CMK (cell line): ENCODE data around the gene B4GALT5.

Source experiments
- DNase-seq: peaks from one replicate; pipeline ENCODE4 v3.0.0-alpha.2; 2010; ENCODE audit warnings: low read depth

The B4GALT5 gene

DNA sequence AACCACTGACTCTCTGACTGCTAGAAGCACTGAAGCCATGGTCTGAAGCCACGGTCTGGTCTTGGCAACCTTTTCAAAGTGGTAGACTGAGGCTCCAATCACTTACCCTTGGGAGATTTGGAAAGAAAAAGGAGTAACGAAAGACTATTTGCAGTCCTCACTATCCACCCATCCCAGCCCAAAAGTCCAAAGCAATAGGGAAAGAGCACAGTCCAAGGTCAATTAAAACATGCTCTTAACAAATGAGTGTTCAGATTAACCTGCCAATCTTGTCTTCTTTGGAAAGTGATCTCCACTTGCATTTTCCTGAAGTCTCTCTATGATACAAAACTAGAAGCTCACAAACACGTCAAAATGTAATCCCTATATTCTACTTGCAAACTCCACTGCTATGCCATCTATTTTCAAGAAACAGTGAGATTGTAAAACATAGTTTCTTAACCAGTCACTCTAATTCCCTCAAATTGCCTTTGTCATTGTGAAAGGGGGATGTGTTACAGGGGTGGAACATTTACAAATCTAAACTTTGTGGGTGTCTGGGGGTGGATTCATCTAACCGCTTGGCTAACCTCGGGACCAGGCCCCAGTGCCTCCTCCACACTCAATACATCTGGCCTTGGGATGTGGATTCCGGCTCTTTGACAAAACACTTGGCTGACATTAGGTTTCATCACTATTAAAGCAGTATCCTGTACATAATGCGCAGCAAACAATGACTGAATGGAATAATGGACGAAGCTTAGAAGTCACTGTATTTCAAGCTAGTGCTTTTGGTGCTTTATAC, 56.4 kb downstream of the B4GALT5 start:
- no peak for DNase-seq

DNA sequence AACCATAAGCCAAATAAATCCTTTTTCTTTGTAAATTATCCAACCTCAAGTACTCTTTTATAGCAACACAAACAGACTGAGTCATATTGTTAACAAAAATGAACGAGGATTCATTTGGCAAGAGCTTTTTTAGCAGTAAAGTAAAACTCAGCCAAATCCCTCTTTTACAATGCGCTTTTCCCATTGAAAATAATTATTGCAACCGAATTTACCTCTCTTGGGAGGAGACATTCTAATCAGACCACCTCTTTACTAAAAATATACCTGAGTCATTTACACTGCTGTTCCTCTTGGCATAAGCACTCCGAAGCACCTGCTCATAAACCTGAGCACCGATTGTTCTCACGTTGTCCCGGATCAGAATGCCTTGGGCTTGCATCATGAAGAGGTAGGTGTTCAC, 57.4 kb downstream of the B4GALT5 start:
- no peak for DNase-seq

DNA sequence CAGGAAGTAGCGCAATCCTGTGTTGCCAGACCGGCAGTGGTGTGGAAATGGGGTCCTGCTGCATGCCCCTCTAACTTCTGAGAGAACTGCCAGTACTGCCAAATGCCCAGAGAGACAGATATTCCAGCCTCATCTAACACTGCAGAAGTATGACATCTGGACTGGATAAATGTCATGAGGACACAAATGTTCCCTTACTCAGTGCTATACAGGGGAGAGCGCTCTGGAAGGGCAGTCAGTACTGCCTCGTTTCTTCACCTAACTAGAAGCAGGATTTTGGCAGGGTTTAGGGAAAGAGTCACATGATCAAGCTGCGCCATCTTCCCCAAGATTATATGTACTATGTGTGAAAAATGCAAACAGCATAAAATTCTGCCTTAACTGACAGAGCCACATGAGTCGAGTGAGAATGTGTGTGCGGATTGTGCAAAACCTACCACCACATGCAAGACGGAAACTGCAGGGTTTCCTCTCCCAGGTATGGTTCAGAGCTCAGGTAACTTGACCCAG, 59.7 kb downstream of the B4GALT5 start:
- no peak for DNase-seq

DNA sequence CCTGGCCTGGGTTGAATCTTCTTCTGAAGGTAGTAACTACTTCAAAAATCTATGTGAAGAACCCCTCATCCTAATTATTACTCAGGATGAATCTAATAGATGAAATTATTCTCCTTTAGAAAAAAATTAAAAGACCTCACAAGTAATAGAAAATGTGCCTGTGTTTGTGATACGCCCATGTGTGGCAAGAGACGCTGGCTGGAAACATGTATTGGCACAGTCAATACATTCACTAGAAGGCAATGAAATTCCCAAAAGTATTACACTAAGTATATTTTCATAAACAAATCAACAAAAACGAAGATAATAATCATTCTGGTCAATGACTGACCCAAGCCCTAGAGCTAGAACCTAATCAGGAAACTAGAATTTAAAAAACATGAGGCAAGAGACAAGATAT, 64.0 kb downstream of the B4GALT5 start:
- no peak for DNase-seq

DNA sequence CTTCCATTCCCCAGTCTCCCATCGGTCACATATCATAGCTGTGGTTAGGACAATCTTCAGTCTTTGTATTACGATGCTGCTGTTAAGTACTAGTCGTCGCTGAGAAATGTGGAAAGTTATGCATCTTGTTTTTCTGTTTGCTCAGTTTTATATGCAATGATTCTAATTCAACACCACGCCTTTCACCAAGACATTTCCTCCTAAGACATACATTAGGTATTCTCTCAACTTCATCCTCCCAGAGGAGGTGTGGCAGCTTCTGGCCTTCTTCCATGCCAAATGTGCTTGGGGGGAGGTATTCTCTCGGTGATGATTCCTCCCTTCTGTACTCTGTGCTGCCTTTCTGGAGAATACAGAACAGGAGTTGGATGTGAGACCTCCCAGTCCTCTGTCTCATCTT, 66.1 kb downstream of the B4GALT5 start:
- no peak for DNase-seq

DNA sequence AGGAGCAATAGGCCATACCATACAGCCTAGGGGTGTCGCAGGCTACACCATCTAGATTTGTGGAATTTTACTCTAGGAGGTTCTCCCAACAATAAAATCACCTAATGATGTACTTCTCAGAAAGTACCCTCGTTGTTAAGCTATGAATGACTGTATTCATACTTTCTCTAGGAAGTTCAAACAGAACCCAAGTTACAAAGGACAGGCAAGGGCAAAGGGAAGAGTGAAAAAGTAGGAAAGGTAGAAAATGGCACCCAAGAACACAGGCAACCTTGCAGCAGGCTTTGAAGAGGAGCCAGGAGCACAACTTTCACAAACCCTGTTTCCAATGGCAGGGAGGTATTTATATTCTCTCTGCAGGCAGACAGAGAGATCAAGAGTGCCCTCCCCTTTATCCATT, 67.2 kb downstream of the B4GALT5 start:
- DNase-seq = no peak

DNA sequence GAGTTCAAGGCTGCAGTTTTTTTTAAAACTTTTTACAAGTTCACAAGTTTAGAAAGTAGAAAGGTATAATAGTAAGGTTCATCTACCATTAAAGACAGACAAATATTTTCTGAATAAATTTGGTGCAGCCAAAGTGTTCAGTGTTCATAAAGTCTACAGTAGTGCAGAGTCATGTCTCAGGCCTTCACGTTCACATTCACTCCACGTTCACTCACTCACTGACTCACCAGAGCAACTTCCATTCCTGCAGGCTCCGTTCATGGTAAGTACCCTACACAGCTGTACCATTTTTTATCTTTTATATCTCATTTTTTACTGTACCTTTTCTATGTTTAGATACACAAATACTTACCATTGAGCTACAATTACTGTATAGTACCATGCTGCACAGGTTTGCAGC, 67.6 kb downstream of the B4GALT5 start:
- no peak for DNase-seq

DNA sequence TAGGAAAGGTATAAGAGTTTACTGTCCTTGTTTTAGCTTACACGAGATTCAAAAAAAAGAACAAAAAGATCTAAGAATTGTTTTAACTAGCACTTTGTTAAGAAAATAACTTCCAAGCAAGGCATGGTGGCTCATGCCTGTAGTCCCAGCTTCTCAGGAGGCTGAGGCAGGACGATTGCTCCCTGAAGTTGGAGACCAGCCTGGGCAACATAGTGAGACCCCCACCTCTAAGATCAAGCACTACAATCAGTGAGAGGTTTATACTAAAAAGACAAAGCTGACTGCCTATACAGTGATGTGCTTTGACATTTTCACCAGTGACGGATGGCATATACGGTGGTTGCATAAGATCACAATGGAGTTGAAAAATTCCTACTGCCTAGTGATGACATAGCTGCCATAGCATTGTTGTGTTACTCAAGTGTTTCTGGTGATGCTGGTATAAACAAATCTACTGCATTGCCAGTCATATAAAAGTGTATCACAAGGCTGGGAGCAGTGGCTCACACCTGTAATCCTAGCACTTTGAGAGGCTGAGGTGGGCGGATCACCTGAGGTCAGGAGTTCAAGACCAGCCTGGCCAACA, 68.6 kb downstream of the B4GALT5 start:
- no peak for DNase-seq

DNA sequence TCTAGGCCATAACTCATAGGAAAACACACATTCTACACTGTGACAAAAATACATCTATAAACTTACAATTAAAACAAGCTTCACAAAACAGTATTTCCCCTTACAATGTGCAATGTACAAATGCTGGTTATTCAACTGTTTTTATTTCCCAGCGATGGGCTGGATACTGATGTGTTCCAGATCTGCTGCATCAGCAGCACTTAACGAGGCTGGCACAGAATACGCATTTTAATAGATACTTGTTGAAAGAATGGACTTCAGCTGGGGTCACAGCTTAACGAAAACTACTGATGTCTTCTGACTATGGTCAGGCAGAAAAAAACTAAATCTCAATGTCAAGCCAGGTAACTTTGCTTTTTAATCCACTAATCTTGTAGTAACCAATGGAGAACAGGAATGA, 70.9 kb downstream of the B4GALT5 start:
- no peak for DNase-seq

DNA sequence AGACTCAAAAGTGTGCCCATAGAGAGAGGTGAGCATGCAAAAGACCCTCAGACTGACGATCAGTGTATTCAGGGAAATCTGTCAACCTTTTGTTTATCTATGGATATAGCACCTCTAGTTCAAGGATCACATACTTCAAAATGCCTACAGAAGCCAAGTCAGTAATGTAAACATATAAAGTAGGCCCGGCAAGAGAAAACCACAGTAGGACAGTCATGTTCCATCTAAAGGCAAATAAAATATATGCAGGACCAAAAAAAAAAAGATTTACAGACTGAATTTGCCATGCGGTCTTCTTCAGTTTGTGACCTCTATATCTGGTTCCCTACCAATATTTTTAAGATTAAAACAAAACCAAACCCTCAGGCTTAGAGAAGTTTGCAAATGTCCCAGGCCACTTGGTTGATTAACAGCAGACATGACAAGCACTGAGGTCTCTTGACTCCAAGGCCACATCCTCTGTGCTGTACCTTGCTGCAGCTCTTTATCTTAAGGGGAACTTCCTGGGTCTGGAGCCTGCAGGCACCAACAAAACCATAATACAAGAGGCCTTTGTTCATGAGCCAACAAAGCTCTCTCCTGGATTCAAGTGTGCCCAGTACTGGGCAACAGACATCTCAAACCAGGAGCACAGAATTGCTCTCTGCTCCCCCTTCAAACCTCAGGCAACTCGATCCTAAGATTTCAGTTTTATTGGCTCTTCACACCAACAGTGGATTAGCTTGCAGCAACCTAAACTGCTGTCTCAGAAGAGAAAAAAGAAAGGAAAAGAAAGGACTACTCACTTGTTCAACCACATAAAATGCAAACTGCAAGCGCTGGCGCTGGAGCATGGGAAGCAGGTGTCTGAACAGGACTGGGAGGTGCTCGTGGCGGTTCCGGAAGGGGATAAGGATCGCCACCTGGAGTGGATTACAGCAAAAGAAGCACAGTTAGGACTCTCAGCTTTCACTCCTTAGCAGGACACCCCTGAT, 71.7 kb downstream of the B4GALT5 start:
- no peak for DNase-seq

DNA sequence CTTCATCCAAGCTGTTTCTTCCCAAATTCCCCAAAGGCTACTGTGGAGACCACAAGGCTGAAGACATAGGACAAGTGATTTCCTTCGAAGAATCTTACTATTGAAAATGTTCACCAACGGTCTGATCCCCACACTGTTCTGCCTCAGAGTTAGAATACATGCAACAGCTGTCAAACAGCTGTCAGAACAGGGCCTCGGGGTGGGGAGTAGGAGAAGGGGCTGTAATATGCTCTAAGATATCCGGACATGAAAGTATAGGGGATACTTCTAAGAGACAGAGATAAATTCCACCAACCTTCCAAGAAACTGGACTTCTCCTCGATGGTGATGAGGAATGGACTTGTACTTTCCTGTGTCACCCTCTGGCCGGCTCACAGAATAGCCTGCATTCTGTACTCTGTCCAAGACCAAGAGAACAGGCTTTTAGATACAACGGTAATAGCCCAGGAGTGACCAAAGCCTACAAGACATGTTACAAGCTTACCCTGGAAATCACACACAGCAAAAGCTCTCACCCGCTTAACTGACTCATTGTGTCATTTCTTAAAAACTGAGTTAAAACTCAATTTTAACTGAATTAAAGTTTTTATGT, 76.5 kb downstream of the B4GALT5 start:
- no peak for DNase-seq

DNA sequence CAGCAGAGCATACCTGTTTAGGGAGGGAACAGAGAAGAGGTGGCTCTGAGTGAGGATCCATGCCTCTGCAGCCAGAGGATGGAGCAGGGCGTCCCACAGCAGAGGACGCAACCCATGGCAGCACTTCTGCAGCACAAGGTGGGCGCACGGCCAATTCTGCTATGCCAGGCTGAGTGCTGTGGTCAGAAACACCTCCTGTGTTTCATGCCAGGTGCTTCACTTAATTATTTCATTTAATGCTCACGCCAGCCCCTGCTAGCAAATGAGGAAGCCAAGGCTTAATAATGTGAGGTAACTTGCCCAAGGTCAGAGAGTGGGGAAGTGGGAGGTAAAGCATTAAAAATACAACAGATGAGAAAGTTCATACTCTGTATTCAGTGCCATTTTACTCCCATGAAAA, 77.2 kb downstream of the B4GALT5 start:
- no peak for DNase-seq

DNA sequence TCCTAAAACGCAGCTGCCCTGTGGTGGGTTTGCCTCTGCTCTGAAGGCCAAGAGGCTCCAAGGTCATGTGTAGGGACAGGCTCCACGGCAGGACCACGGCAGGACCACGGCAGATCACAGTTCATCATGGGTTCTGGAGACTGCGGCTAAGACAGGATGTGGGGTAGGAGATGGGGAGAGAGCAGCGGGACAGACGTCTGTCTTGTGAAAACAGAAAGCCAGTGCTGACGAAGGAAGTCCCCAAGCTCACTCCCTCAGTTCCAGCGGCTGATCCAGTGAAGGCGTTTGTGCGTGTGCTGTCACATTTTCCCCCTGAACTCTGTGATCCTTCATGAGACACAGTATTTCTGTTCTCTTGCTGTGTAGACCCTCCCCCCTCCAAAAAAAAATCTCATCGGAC, 77.8 kb downstream of the B4GALT5 start:
- no peak for DNase-seq

DNA sequence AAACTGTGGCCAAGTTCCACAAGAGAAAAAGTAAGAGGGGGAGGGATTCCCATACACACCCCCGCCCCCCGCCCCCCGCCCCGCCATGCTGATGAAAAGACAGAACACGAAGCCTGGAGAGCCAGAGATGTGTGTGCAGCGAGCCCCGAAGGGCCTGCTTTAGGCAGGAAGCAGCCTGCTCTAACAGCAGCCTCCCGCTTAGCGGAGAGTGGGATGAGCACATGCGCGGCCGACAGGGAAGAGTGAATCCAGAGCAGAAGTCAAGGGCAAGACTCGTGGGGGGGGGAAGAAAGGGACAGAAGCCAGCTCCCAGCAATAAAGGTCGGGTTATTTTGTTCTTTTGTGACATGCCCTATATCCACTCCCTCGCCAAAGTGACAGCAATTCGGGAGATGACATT, 78.5 kb downstream of the B4GALT5 start:
- DNase-seq = no peak

DNA sequence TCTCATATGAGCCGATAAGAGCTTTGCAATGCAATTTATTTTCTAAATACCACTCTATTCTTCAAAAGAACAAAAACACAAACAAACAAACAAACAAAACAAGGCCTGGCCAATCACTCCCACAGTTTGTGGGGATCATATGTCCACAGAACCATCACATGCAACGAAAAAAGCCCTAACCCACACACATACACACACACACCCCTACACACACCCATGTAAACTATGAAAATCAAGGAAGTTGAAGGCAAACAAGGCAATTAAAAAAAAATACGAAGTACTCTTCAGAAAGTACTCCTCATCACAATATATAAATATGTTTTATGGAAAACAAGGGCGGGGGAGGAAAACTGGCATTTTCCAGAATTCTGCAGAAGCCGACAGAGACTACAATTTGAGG, 79.6 kb downstream of the B4GALT5 start:
- no peak for DNase-seq

DNA sequence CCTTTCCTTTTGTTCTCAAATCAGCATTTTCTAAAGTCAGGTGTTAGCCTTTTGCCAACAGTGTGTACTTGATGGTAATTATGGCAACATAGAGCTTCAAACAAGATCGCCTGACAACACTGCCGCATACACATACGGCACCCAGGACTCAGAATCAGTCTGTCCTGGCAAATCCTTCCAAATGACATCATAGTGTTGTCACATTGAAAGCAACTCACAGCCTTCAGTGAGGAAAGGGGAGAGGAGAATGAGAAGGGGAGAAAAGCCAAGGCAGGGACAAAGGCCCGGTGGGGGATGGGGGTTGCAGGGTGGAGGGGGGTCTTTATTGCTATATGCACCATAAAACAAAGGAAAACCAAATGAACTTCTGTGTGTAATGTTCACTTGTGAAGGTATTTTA, 80.0 kb downstream of the B4GALT5 start:
- DNase-seq = no peak

DNA sequence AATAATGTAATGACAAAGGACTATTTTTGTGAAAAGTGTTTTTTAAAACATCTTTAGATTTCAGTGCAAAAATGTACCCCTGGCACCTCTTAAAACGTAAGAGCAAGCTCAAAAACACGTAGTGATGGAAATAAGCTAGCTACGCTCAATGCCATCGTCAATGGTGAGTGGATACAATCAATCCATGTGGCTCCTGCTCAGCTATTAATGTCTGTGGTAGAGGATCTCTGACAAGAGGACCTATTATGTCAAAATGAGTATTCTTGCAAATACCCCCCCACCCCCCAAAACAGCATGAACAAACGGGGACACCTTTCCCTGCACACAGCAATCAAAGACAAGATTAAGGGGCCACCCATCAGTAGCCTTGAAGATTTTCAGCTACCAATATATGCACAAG, 80.7 kb downstream of the B4GALT5 start:
- no peak for DNase-seq

DNA sequence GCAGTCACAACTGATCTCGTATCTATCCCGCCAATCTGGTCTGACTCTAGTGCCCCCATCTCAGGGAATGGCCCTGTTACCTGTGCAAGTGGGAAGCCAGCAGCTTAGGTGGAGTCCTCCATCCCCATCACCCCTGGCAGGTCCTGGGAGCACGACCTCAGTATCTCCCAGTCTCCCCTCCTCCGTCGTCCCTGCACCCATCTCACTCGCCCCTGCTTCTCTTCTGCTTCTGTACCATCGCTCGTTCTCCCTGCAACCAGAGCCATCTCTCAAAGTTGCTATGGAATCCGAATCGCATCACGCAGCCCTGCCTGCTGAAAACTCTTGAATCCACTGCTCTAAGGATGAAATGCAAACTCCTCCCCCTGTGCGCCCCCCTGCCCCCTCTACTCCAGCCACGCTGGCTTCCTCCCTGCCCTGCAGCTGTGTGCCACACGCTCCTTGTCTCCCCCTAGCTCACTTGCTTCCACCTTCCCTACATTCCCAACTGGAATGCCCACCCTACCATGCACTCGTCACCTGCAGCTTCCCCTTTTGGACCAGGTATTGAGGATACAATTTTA, 81.7 kb downstream of the B4GALT5 start:
- DNase-seq = no peak

DNA sequence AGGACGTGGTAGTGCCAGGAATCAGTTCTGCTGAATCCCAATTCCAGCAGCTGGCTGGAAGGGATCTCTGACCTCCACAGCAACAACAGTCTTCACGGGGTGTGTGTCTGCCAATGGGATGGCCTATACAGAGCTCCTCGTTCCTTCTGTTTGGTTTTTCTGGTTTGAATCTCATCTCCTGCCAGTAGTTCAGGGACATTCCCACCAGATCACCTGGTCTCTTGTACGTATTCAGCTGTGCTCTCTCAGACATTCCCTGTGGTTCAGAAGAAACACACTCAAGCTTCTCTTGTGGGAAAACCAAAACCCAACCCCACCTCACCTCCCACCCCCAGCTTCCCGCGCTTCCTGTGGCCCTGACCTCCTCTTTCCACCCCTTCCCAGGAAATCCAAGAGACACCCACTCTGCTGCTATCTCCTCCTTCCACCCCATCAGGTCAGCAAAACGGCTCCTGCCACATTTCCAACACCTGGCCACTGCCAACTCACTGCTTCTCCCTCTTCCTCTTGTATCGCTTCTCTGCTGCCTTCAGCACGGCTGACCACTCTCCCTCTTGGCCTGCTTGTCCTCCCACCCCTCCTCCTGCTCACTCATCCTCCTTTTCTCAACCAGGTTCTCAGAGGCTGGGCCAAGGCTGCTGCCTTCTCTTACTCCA, 82.5 kb downstream of the B4GALT5 start:
- no peak for DNase-seq

DNA sequence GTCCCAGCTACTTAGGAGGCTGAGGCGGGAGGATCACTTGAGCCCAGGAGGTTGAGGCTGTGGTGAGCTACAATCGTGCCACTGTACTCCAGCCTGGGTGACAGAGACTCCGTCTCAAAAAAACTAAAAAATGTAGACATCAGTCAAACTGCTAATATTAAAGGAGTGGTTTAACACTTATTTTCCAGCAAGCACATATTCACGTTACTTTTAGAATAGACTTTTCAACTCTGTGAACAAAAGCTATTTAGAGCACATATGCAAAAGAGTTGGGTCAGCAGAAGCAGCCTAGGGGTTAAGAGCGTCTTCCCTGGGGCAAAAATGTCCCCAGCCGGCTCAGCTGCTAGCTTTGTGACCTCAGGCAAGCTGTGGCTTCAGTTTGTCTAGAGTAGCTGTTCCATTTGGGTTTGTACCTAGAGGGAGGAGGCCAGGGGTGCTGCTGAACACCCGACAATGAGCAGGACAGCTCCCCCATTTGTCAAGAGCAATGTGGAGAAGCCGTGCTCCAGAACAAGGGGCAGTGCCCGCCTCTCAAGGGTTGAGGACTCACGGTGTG, 83.2 kb downstream of the B4GALT5 start:
- DNase-seq = no peak

DNA sequence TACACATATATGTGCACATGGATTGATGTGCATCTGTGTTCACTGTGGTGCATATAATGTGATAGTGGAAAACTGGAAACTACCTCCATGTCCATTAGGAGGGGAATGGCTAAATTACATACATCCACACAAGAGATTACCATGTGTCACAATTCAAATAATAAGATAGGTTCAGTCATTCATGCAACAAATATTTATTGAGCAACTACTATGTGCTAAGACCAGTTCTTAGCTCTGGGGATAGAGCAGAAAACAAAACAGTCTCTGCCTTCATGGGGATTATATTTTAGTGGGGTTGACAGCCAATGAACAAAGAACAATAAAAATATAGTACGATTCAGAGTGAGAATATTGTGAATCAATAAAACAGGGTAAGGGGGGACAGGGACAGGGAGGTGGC, 84.1 kb downstream of the B4GALT5 start:
- DNase-seq = no peak
